Measurements from ENCODE around the gene CCDC89.

The CCDC89 gene
- 0 to 0.80 (median 0.14) reads per million in 4 donors for total RNA-seq

- DNase-seq = no peak
Measured at GRCh38 chr11:85685820-85686459, at the start of gene CCDC89. Gene CCDC89, minus strand, starts transcription at chr11:85686195. Its CDS starts 65 bp downstream, at chr11:85686130.

- DNase-seq = no peak
Measured at GRCh38 chr11:85732965-85733364, 47.0 kb upstream of the CCDC89 start.

GRCh38 chr11:85726381-85726780, 40.4 kb upstream of the CCDC89 start:
- no peak for DNase-seq

GRCh38 chr11:85725510-85726258, 39.7 kb upstream of the CCDC89 start:
- no peak for DNase-seq

- DNase-seq = no peak
Measured at GRCh38 chr11:85724748-85725465, 38.9 kb upstream of the CCDC89 start.

- no peak for DNase-seq
Measured at GRCh38 chr11:85723088-85723487, 37.1 kb upstream of the CCDC89 start.

- DNase-seq = no peak
Measured at GRCh38 chr11:85721191-85721590, 35.2 kb upstream of the CCDC89 start.

GRCh38 chr11:85718991-85719807, 33.2 kb upstream of the CCDC89 start:
- no peak for DNase-seq

GRCh38 chr11:85718126-85718943, 32.3 kb upstream of the CCDC89 start:
- no peak for DNase-seq

- no peak for DNase-seq
Measured at GRCh38 chr11:85717429-85717828, 31.4 kb upstream of the CCDC89 start.

- no peak for DNase-seq
Measured at GRCh38 chr11:85712953-85713352, 27.0 kb upstream of the CCDC89 start.

GRCh38 chr11:85710917-85711316, 24.9 kb upstream of the CCDC89 start:
- DNase-seq = no peak

GRCh38 chr11:85709941-85710702, 24.1 kb upstream of the CCDC89 start:
- no peak for DNase-seq

- DNase-seq = no peak
Measured at GRCh38 chr11:85705800-85706199, 19.8 kb upstream of the CCDC89 start.

- no peak for DNase-seq
Measured at GRCh38 chr11:85704967-85705366, 19.0 kb upstream of the CCDC89 start.

GRCh38 chr11:85699957-85700741, 14.2 kb upstream of the CCDC89 start:
- DNase-seq = peak in 1 of 5 donors; percentile 48

- no peak for DNase-seq
Measured at GRCh38 chr11:85698195-85698594, 12.2 kb upstream of the CCDC89 start.

- no peak for DNase-seq
Measured at GRCh38 chr11:85697747-85698146, 11.8 kb upstream of the CCDC89 start.

- DNase-seq = no peak
Measured at GRCh38 chr11:85695546-85695945, 9.6 kb upstream of the CCDC89 start.

GRCh38 chr11:85694385-85694980, 8.5 kb upstream of the CCDC89 start:
- DNase-seq = peak in 2 of 5 donors; percentile 3 to 56
